HG03039 (cell line): ENCODE results near the gene MTG1.
"Not testable (repeated sequence)": the region's sequence is repeated elsewhere in the genome, so short reads cannot be mapped to it uniquely, and the experiment has no call there.

ENCODE experiments used
- ATAC-seq: cut with Tn5 transposase; IDR thresholded peaks from one replicate; pipeline ENCODE4 v1.9.1; 2021; ENCODE audit warnings: mild to moderate bottlenecking, moderate library complexity; ENCODE audit not compliant: unreplicated experiment

Gene MTG1

GRCh38 chr10:133421336-133422222, 27.6 kb downstream of the MTG1 start:
- no peak for ATAC-seq

GRCh38 chr10:133422223-133422806, 28.4 kb downstream of the MTG1 start:
- ATAC-seq: no peak

DNA sequence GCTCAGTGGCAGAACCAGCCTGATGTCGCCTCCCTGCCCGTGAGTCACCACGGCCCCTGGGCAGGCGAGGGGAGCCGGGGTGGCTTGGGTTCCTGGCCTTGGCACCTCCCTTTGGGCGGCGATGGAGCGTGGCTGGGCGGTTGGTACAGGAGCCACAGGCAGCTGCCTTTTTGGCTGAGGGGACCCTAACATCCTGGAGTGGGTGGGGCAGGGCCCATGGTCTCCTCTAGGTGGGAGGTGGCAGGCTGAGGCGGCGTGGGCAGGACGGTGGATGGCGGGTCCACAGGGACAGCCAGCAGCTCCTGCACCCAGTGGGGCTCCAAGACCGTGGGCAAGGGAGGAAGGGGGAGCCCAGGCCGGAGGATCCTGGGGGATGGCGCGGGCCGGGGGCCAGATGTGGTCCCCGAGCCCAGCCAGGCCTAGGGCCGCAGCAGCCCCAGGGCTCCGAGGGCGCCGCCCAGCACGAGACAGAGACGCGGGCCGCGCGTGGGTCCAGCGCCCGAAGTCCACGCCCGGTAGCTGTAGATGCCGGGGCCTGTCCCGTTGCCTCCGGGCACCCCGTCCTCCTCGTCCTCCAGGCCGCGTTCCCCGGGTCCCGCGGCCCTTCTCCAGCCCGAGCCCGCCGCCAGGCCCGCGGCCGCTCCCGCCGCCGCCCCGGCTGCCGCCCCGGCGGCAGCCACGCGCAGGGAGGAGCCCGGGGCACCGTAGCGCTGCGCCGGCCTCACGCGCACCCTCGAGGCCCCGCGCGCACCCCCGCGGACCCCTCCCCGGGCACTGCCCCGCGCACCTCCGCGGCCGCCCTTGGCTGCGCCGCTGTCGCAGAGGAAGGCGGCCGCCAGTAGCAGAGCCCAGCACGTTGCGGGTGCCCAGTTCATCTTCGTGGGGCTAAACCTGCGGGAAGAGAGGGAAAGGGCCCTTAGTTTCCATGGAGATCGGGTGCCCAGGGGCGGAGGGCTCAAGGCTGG, 29.1 kb downstream of the MTG1 start:
- no peak for ATAC-seq

GRCh38 chr10:133424102-133424501, 30.1 kb downstream of the MTG1 start:
- ATAC-seq: not testable (repeated sequence)

- ATAC-seq: not testable (repeated sequence)
These were observed 30.6 kb downstream of the MTG1 start, which contains the start of gene SPRN for GRCh38 chr10:133424601-133425000. SPRN (minus strand) TSS chr10:133424625; CDS start chr10:133423681, 944 bp downstream.

DNA sequence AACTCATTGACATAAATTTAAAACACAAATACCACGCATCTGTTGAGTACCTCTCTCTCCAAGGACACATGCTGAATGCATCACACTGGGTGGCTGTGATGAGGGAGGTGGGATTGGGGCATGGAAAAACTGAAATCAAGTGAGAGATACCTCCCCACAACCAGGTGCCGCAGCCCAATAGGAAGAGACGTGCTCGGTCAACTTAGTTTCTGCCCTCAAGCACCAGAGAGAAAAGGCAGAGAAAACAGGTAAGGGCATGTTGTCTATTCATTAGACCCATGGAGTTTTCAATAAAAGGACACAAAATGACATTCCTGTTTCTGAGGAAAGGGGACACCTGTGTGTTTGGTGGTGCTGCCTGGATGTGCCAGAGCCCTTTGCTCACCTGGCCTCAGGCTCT, 35.6 kb downstream of the MTG1 start:
- not testable (repeated sequence) for ATAC-seq

DNA sequence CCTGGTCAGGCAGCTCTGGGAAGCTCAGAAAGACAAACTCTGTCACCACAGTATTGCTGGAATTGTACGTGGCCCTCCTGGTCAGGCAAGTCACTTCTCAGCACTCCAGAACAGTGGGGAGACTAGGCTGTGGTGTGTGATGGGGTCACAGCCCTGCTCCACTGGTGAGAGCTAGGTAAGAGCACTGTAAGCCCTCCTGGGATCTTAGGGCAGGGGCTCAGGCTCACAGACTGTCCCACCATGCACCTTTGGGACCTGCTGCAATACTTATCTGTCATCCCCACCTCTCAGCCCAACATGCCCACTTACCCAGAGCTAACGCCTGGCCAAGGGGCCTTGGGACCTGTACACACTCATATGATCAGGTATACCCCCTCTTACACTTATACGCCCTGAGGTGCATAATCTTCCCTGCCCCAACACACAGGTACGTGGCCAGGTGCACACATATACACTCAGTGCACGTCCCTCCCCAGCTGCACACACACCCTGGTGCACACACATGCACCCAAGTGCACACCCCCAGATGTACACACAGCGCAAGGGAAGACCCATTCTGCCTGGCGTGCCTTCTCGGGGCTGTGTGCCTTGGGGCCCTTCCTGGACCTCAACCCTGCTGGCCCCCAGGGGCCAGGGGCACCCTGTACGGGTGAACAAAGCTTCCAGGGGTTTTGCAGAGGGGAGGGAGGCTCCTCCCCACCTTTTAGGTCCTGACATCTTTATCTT, 38.1 kb downstream of the MTG1 start:
- ATAC-seq: not testable (repeated sequence)

GRCh38 chr10:133432789-133433188, 38.8 kb downstream of the MTG1 start:
- not testable (repeated sequence) for ATAC-seq

GRCh38 chr10:133438711-133439273, 44.8 kb downstream of the MTG1 start:
- ATAC-seq: no peak

DNA sequence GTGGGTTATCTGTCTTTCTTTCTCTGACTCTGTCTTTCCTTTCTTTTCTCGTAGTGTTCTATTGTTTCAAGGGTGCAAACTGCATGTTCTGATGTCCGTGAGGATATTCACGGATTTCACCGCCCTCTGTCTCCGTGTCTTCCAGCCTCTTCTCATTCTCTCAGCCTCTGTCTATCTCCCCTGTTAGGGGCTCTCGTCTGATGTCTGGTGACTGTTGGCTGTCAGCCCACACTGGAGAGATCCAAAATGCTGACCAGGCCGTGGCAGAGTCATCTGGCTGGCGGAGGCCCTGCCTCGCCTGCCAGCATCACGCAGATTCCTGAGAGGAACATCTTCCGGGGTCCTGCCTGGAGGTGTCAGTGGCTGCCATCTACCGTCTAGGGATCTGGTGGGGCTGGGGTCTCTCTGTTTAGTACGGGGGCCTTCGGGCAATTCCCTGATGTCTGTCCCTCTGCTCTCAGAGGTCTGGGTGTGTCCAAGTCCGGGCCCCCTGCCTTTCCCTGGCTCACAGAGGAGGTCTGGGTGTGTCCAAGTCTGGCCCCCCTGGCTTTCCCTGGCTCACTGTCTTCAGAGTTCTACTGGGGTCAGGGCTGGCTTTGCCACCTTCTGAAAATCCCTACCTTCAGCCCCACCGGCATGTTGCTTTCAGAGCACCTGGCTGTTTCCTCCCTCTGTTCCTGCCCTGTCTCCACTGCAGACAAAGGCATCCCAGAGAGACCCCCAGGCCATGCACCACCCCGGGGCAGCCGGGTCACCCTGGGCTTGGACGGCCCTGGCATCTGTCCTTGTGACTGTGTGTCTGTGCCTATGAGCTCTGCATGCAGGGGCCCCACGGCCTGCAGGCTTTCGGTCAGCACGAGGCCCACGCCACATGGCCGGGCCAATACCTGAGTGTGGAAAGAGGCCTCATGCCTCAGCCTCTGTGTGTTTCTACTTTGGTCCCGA, 45.8 kb downstream of the MTG1 start:
- no peak for ATAC-seq

GRCh38 chr10:133440633-133441285, 46.8 kb downstream of the MTG1 start:
- ATAC-seq: no peak

GRCh38 chr10:133441356-133441755, 47.4 kb downstream of the MTG1 start:
- not testable (repeated sequence) for ATAC-seq

DNA sequence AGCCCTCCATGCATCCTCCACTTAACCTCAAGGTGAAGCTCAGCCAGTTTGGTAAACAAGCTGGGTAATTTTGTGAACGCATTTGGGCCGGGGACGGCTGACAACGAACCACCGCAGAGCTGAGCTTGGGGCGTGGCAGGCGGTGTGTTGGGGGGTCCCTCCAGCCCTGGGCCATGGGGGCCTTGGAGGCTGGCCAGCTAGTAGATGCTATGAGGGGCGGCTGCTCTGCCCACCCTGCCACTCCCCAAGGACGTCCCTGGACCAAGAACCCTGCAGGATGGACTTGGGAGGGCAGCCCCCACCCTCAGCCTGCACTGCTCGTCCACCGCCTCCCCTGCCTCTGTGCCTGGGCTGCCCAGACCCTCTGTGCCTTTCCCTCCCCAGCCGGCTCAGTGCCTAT, 47.8 kb downstream of the MTG1 start:
- ATAC-seq: no peak

DNA sequence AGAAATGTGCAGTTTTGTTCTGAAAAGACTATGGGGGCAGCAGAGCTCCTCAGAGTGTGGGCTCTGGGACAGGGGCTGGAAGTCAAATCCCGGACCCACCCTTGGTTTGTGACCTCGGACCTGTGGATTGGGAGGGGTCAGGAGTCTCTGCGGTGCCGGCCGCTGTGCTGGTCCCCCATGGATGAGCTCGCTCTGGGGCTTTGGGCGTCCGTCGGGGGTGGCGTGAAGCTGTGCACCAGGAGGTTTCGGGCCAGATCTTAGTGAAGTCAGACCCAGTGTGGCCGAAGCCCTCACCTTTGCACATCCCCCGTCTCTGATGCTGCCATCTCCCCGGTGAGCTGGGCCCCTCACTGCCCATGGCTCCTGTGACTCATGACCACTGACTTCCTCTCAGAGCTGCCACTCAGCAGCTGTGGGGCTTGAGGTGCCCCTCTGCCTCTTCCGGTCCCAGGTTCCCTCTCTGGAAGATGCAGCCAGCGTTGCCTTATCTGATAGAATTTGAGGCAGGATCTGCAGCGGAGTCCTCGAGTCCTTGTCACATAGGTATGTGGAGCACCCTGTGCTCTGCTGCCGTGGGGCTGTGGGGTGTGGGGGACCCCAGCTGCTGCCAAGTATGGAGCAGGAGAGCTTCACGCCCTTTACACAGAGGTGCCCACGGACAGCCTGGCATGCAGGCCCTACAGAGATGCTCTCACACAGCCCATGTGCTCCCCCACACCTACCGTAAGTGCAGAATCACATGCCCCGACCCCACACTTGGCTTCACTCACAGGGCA, 48.4 kb downstream of the MTG1 start:
- no peak for ATAC-seq

GRCh38 chr10:133442967-133443924, 49.3 kb downstream of the MTG1 start:
- no peak for ATAC-seq
